ENCODE results near the gene CLDN24. TPM values are rescaled to one million over a fixed set of nuclear protein-coding genes. Genes with fewer than 3 reads are reported as not detected.

The CLDN24 gene
- total RNA-seq, 1 donor from 2014 or later = not detected

DNA sequence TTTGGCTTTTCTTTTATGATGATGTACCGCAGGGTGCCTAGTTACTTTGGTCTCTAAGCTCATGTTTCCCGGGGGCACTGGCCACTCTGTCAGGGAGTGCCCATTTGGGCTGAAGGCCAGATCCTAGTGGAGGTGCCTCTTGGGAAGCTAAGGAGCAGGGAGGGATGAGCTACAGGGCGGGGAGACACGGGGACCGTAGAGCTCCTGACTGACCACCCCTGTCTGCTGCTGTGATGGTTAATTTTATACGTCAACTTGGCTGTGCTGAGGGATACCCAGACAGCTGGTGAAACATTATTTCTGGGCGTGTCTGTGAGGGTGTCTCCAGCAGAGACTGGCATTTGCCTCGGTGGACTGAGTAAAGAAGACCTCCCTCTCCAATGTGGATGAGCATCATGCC is 24.9 kb upstream of the CLDN24 start:
- Histone ChIP-seq H3K36me3 (ENCODE audit: insufficient read depth, low read length) (no peaks in the 10 kb centered on the region), H3K79me2 (ENCODE audit: insufficient read depth, low read length) (no peaks in the 10 kb centered on the region), H3K4me3 (ENCODE audit: insufficient read depth, low read depth, low read length) (no peak overlapping the region), H3K27me3 (ENCODE audit: insufficient read depth, low read length) (no peaks in the 10 kb centered on the region), H3K27ac (ENCODE audit: low read depth, low read length) (no peak overlapping the region), H3K9ac (ENCODE audit: low read length) (no peak overlapping the region), H2AFZ (ENCODE audit: low read depth, low read length) (no peak overlapping the region), H4K20me1 (ENCODE audit: insufficient read depth, low read length) (no peaks in the 10 kb centered on the region), H3K9me3 (ENCODE audit: insufficient read depth, low read depth, low read length) (no peaks in the 10 kb centered on the region), H3K4me1 (ENCODE audit: insufficient read depth, low read length) (peaks cover 25% of the 10 kb centered on the region), H3K4me2 (ENCODE audit: low read length) (no peak overlapping the region)
- Mint-ChIP-seq H3K4me1 (ENCODE audit: low read depth, unreplicated experiment) (peaks cover 8% of the 10 kb centered on the region), H3K36me3 (ENCODE audit: low read depth, unreplicated experiment) (peaks cover 2% of the 10 kb centered on the region), H3K27ac (ENCODE audit: unreplicated experiment) (no peak overlapping the region), H3K4me3 (ENCODE audit: unreplicated experiment) (no peak overlapping the region), H3K9me3 (ENCODE audit: unreplicated experiment) (peaks cover 4% of the 10 kb centered on the region), H3K27me3 (ENCODE audit: low read depth, unreplicated experiment) (peaks cover 2% of the 10 kb centered on the region)
- DNase-seq (ENCODE audit: low read depth) (no peak), FAIRE-seq (no peak)
- no peak for TF ChIP-seq EZH2 (IDR thresholded peaks at IDR 0.05; ENCODE audit: insufficient read depth, low read length)
- TF ChIP-seq, protein P1, sequence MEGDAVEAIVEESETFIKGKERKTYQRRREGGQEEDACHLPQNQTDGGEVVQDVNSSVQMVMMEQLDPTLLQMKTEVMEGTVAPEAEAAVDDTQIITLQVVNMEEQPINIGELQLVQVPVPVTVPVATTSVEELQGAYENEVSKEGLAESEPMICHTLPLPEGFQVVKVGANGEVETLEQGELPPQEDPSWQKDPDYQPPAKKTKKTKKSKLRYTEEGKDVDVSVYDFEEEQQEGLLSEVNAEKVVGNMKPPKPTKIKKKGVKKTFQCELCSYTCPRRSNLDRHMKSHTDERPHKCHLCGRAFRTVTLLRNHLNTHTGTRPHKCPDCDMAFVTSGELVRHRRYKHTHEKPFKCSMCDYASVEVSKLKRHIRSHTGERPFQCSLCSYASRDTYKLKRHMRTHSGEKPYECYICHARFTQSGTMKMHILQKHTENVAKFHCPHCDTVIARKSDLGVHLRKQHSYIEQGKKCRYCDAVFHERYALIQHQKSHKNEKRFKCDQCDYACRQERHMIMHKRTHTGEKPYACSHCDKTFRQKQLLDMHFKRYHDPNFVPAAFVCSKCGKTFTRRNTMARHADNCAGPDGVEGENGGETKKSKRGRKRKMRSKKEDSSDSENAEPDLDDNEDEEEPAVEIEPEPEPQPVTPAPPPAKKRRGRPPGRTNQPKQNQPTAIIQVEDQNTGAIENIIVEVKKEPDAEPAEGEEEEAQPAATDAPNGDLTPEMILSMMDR (IDR thresholded peaks at IDR 0.05; ENCODE audit: insufficient read depth, low read depth, low read length) = no peak

DNA sequence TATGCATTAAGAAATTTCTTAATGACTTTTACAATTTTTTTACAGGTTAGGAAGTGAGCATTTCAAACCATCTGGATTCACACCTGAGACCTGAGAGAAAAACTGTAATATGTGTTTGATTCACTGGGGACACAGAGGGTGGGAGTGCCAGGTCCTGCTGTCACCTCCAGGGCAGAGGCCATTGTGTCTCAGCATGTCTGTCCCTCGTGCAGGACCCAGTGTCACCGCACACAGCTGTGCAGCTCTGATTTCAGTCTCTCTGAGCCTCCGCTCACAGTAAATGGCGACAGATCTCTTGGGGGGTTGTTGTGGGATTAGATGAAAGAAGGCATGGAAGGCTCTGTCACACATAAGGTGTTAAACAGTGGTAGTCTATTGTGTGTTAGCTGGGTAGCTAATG is 23.0 kb upstream of the CLDN24 start:
- Histone ChIP-seq H3K27ac (ENCODE audit: low read depth, low read length) (no peak overlapping the region), H3K9me3 (ENCODE audit: insufficient read depth, low read depth, low read length) (no peaks in the 10 kb centered on the region), H3K79me2 (ENCODE audit: insufficient read depth, low read length) (no peaks in the 10 kb centered on the region), H3K4me2 (ENCODE audit: low read length) (no peak overlapping the region), H3K9ac (ENCODE audit: low read length) (no peak overlapping the region), H3K36me3 (ENCODE audit: insufficient read depth, low read length) (no peaks in the 10 kb centered on the region), H3K4me1 (ENCODE audit: insufficient read depth, low read length) (peaks cover 21% of the 10 kb centered on the region), H4K20me1 (ENCODE audit: insufficient read depth, low read length) (no peaks in the 10 kb centered on the region), H3K4me3 (ENCODE audit: insufficient read depth, low read depth, low read length) (no peak overlapping the region), H2AFZ (ENCODE audit: low read depth, low read length) (no peak overlapping the region), H3K27me3 (ENCODE audit: insufficient read depth, low read length) (no peaks in the 10 kb centered on the region)
- FAIRE-seq (no peak), DNase-seq (ENCODE audit: low read depth) (no peak)
- Mint-ChIP-seq H3K27me3 (ENCODE audit: low read depth, unreplicated experiment) (peaks cover 2% of the 10 kb centered on the region), H3K4me3 (ENCODE audit: unreplicated experiment) (no peak overlapping the region), H3K27ac (ENCODE audit: unreplicated experiment) (no peak overlapping the region), H3K4me1 (ENCODE audit: low read depth, unreplicated experiment) (peaks cover 8% of the 10 kb centered on the region), H3K9me3 (ENCODE audit: unreplicated experiment) (peaks cover 2% of the 10 kb centered on the region), H3K36me3 (ENCODE audit: low read depth, unreplicated experiment) (peaks cover 2% of the 10 kb centered on the region)
- TF ChIP-seq, protein P1 (IDR thresholded peaks at IDR 0.05; ENCODE audit: insufficient read depth, low read depth, low read length) = no peak
- TF ChIP-seq EZH2 (IDR thresholded peaks at IDR 0.05; ENCODE audit: insufficient read depth, low read length) = no peak

DNA sequence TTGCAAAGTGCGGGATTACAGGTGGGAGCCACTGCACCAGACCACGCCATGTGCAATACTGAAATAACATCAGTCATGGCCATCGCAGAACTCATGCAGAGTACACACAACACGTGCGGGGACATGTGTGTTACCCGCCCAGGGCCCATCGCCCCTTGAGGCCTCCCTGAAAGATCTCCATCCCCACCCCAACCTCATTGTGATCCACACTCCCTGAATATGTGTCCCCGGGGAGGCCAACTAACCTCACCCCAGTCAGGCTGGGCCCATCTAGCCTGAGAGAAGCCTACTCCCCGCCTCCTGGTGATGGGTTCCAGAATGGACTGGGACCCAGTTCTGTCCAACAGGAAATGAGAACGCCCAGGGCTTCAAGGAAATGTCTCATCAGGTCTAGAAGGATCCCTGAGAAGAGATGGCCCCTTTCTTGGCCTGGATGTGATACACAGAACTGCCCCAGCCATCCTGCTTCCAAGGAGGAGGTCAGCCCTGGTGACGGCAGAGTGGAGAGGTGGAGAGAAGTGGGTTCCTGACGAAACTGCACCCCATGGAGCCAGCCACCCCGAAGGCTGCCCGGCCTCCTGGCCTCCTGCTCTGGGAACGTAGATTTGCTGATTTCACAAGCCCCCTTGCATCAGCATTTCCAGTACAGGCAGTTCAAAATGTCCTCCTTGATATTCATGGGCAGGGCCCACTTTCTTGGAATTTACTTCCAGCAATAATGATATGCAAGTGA is 22.5 kb upstream of the CLDN24 start:
- Histone ChIP-seq H3K27me3 (ENCODE audit: insufficient read depth, low read length) (no peaks in the 10 kb centered on the region), H4K20me1 (ENCODE audit: insufficient read depth, low read length) (no peaks in the 10 kb centered on the region), H3K4me1 (ENCODE audit: insufficient read depth, low read length) (peaks cover 19% of the 10 kb centered on the region), H3K79me2 (ENCODE audit: insufficient read depth, low read length) (no peaks in the 10 kb centered on the region), H3K4me2 (ENCODE audit: low read length) (no peak overlapping the region), H3K9me3 (ENCODE audit: insufficient read depth, low read depth, low read length) (no peaks in the 10 kb centered on the region), H3K36me3 (ENCODE audit: insufficient read depth, low read length) (no peaks in the 10 kb centered on the region), H3K4me3 (ENCODE audit: insufficient read depth, low read depth, low read length) (no peak overlapping the region), H3K9ac (ENCODE audit: low read length) (no peak overlapping the region), H2AFZ (ENCODE audit: low read depth, low read length) (no peak overlapping the region), H3K27ac (ENCODE audit: low read depth, low read length) (no peak overlapping the region)
- no peak overlapping the region for H3K4me3 Mint-ChIP-seq (ENCODE audit: unreplicated experiment)
- peaks cover 2% of the 10 kb centered on the region for H3K27me3 Mint-ChIP-seq (ENCODE audit: low read depth, unreplicated experiment)
- H3K27ac Mint-ChIP-seq (ENCODE audit: unreplicated experiment) = no peak overlapping the region
- peaks cover 8% of the 10 kb centered on the region for H3K4me1 Mint-ChIP-seq (ENCODE audit: low read depth, unreplicated experiment)
- FAIRE-seq = no peak
- peaks cover 2% of the 10 kb centered on the region for H3K9me3 Mint-ChIP-seq (ENCODE audit: unreplicated experiment)
- DNase-seq (ENCODE audit: low read depth) = no peak
- TF ChIP-seq EZH2 (IDR thresholded peaks at IDR 0.05; ENCODE audit: insufficient read depth, low read length) = no peak
- TF ChIP-seq, protein P1 (IDR thresholded peaks at IDR 0.05; ENCODE audit: insufficient read depth, low read depth, low read length) = no peak
- H3K36me3 Mint-ChIP-seq (ENCODE audit: low read depth, unreplicated experiment) = peaks cover 2% of the 10 kb centered on the region
